Upper lobe of left lung (tissue), 4 donors: ENCODE data around the gene VIPR1.
A peak's percentile ranks its signal among the peaks of the same experiment; 100 is the strongest.

Experiments
- CTCF ChIP-seq, 6 experiments: fragments of 450-650 bp in 4 of 6; fragments of 200-600 bp in 2 of 6; sonication (generic) in 2 of 6; IDR thresholded peaks; one replicate each; pipeline ENCODE4 v1.5.1; 2016 to 2019; ENCODE audit warnings: antibody characterized with exemption in 6 of 6
- EP300 ChIP-seq, 4 donors: sonication (generic); formaldehyde crosslinking; IDR thresholded peaks; one replicate each; pipeline ENCODE4 v1.5.1; 2017; ENCODE audit warnings: antibody characterized with exemption in 4 of 4, control low read depth in 2 of 4
- POLR2A ChIP-seq, 4 donors: fragments of 450-650 bp; IDR thresholded peaks; one replicate each; pipeline ENCODE4 v1.5.1; 2016 to 2017; ENCODE audit warnings: antibody characterized with exemption in 4 of 4, mild to moderate bottlenecking in 2 of 4
- POLR2AphosphoS5 ChIP-seq, 2 donors: sonication (generic); formaldehyde crosslinking; IDR thresholded peaks; one replicate each; pipeline ENCODE4 v1.5.1; 2017; ENCODE audit warnings: antibody characterized with exemption in 2 of 2

DNA sequence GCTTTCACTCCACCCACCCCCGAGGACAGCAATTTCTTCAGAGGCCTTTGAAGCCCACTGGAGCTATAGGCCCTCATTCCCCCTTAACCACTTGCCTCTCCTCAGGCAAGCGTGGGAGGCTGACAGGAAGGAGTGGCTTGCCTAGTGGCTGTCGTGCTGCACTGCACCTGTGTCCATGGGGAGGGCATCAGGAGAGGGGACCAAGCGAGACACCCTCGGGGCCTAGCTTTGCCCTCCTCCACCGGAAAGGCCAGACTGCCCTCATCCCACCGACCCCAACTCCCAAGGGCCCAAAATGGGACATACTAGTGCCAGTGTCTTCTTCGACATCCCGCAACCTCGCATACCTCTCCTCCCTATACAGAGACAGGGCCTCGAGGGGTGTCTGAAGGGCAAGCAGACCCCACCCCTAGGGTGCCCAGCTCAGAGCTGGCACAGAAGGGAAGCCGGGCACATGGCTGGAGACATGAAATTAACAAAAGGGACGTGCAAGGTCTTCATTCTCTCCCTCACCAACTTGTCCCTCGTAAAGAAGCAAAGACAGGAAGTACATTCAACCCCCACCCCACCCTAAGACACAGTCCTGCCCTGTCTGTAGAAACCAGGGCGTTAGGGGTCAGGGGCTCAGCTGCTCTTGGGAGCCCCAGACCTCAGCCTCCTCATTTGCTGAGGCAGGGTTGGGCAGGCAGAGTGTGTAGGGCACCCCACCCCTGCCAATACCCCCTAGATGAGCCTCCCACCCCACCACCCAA, 24.3 kb downstream of the VIPR1 start:
- TF ChIP-seq CTCF (IDR thresholded peaks at IDR 0.05) (peak in 2 of 6 experiments; percentile 18 to 31), POLR2A (IDR thresholded peaks at IDR 0.05) (no peak), POLR2AphosphoS5 (IDR thresholded peaks at IDR 0.05) (no peak), EP300 (IDR thresholded peaks at IDR 0.05) (no peak)
